ENCODE data around the gene ENOSF1.
"Not testable (repeated sequence)": the region's sequence is repeated elsewhere in the genome, so short reads cannot be mapped to it uniquely, and the experiment has no call there.

The ENOSF1 gene, protein sequence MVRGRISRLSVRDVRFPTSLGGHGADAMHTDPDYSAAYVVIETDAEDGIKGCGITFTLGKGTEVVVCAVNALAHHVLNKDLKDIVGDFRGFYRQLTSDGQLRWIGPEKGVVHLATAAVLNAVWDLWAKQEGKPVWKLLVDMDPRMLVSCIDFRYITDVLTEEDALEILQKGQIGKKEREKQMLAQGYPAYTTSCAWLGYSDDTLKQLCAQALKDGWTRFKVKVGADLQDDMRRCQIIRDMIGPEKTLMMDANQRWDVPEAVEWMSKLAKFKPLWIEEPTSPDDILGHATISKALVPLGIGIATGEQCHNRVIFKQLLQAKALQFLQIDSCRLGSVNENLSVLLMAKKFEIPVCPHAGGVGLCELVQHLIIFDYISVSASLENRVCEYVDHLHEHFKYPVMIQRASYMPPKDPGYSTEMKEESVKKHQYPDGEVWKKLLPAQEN

DNA sequence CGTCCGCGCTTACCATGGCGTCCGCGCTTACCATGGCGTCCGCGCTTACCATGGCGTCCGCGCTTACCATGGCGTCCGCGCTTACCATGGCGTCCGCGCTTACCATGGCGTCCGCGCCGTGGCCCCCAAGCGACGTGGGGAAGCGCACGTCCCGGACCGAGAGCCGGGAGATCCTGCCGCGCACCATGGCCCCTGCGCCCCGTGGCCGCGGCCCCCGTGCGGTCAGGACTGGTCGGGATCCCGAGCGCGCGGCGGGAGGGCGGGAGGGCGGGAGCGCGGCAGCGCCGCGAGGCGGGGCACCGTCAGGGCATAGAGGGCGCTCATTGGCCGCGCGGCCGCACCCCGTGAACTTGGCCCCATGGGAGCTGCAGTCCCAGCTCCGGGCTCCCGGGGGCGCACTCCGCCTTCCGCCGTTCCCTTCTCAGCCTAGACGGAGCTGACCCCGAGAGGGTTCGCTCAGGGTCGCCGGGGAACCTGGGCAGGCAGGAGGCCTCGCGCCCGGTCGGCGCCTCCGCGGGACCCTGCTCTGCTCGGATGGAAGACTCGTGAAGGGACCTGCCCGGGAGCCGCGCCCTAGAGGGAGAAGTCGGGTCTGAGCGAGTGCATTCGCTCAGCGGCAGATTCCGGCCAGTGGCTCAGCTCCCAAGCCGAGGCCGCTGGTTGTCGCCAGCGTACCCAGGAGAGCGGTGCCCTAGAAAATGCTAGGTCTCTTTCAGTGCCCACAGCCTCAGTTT, at the start of gene ENOSF1:
Gene ENOSF1, minus strand, starts transcription at position 230 of the 734 bp plus-strand sequence. Its CDS starts 43 bp downstream, at position 187.
- DNase-seq: peak; percentile 50 to 54

DNA sequence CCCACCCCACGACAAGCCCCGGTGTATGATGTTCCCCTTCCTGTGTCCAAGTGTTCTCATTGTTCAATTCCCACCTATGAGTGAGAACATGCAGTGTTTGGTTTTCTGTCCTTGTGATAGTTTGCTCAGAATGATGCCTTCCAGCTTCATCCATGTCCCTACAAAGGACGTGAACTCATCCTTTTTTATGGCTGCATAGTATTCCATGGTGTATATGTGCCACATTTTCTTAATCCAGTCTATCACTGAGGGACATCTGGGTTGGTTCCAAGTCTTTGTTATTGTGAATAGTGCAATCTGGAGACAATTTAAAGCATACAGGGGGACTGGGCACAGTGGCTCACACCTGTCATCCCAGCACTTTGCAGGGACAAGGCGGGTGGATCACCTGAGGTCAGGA, 47.4 kb upstream of the ENOSF1 start:
- DNase-seq: not testable (repeated sequence)

DNA sequence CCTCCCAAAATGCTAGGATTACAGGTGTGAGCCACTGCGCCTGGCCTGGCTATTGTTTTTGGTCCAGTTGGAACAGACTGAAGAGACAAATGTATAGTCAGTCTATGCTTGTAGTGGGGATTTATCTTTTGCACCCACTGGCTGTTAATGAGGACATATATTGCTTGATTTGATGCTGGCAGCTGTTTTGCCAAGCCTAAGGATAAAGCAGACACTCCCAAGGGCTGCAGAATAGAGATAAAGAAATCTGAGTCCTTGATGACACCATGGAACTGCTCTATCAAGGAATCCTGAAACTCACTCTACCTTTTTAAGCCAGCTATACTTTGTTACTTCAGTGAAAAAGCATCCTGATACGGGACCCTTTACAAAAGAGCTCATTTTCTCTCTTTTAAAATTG, 43.1 kb upstream of the ENOSF1 start:
- DNase-seq: no peak

DNA sequence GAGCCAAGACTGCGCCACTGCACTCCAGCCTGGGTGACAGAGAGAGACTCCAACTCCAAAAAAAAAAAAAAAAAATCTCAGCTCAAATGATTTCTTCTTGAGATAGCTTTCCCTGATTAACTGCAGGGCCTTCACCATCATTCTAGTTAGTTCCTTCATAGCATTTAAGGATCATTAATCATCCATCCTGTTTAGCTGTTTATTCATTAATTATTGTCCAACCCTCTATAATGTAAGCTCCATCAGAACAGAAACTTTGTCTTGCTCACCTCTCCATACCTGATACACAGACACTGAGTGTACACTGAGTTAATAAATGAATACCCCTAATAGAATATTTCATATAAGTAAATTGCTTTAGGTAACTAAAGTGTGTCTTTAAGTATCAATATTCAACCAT, 42.2 kb upstream of the ENOSF1 start:
- DNase-seq: no peak

DNA sequence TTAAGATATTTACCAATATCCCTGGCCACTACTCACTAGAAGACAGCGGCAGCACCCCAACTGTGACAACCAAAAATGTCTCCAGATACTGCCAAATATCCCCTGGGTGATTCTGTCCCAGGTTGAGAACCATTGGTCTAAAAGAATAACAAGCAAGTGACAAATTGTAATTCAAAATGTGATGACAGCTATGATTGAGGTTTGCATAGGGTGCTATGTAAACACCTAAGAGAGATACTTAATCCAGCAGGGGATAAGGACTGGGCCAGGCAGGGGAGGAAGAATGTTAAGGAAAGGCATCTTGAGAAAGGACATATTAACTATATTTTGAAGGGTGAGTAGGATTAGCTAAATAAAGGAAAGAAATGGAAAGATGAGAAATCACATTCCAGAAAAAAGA, 38.0 kb upstream of the ENOSF1 start:
- no peak for DNase-seq

DNA sequence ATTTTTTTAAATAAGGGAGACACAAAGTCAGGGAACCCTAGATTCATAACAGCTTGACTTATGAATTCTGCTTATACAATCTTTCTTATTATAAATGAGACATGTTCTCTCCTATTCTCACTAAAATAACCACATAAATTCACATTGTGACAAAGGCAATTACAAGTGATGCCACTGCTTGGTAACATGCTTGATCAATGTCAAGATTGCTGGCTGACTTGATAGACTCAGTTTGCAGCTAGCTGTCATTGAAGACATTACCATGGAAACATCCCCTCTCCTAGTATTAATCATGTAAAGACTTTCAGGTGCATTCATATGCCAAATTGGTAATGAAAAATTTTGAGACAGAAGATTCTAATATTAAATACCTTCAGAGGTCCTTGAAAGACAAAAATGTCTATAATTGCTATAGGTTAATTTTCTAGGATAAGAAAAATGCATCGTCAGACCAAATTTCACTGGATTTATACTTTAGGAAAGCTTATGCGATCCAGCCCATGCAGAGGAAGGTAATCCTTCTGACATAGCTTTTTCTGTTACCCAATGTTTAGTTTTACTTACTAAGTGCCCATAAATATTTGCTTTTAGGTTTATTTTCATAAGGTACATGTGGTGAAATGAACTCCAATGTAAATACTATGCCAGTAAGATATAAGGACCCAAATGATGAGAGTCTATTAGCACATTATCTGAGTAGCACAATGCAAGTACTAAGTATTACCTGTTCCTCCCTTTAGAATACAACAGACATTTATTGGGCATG, 32.6 kb upstream of the ENOSF1 start:
- DNase-seq: no peak

DNA sequence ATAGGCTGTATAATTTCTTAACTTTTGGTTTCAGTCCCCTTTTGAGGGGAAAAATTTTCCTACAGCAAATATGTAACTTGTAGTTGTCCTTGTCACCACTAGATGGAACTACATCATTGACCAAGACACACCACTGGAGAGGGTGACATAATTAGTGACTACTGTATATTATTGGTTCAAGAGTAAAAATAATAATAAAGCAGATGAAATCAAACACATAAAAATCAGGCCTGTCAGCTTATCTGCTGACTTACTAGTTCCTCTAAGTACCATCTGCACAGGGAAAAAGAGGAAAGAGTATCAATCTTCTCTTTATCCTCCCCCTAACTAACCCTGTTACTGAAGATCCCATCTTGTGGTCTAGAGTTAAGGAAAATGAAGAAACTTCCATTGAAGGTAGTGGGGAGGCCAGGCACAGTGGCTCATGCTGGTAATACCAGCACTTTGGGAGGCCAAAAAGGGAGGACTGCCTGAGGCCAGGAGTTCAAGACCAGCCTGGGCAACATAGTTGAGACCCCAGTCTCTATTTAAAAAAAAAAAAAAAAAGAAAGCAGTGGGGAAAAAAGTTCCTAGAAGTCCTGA, 29.6 kb upstream of the ENOSF1 start:
- DNase-seq: peak in 1 of 2 experiments; percentile 8

DNA sequence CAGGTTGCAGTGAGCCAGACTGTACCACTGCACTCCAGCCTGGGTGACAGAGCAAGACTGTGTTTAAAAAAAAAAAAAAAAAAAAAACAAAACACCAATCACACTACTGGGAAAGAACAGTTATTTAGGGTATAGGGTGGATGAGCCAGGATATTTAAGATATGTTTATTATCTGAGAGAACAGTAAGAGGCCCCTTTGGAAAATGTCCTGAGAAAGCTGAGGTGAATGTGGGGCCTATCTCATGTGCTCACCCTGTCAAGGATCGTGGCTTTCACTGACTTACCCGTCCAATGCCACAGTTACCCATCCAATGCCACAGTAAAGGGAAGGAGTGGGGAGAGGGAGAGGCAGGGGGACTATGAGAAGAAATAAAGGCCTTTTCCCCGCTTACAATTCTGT, 19.9 kb upstream of the ENOSF1 start:
- no peak for DNase-seq

DNA sequence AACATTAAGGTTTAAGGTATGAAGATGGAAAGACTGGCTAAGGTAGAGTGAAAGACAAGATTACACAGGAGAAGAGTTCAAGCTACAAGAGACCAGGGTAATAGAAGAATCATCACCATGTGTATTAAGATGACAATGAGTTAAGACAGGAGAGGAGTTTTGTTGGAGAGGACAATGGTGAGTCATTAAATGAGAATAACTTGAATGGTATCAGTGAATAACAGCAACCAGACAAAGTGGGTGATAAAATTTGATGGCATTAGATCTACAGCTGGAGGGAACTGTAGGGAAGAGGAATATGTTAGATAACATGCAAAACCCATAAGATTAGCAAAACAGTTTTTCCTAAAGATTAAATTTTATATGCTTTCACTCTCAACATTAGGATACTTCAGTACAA, 18.8 kb upstream of the ENOSF1 start:
- DNase-seq: no peak

DNA sequence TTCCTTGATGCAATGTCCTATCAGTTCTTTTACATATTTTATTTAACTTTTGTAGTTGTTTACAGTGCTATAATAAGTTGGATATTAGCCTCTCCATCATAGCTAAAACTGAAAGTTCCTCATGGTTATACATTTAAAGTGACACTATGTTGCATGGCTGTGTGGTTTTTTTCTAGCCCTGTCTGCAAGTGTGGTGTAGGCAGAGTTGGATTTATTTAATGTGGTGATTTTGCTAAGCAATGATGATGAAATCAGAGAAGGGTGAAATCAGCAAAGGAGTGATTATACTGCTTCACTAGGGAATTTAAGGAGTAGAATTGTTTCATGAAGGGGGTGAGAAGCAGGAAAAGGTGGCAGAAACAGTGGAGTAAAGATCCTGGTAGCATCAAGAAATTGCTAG, 18.3 kb upstream of the ENOSF1 start:
- DNase-seq: no peak

DNA sequence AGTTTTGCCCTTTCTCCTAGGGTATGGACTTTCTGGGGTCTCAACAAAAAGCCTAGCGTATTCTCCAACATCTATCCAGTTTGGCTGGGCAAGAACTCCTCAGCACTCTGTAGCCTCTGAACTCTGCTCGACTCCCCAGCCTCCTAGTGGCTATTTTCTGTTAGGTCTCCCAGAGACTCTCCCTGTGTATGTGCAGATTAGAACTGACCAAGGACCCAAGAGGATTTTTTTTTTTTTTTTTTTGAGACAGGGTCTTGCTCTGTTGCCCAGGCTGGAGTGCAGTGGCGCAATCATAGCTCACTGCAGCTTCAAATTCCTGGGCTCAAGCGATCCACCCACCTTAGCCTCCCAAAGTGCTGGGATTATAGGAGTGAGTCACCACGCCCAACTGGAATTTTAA, 17.7 kb upstream of the ENOSF1 start:
- DNase-seq: not testable (repeated sequence)

DNA sequence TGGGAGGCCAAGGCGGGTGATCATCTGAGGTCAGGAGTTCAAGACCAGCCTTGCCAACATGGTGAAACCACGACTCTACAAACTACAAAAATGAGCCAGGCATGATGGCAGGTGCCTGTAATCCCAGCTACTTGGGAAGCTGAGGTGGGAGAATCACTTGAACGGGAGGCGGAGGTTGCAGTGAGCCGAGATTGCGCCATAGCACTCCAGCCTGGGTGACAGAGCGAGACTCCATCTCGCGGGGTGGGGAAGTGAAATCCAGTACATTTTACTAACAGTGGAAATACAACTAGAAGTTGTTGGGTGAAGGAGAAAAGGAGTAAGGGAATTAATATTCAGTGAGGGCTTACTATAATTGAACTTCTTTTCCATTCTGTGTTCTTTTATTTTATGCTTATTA, 13.2 kb upstream of the ENOSF1 start:
- DNase-seq: no peak

DNA sequence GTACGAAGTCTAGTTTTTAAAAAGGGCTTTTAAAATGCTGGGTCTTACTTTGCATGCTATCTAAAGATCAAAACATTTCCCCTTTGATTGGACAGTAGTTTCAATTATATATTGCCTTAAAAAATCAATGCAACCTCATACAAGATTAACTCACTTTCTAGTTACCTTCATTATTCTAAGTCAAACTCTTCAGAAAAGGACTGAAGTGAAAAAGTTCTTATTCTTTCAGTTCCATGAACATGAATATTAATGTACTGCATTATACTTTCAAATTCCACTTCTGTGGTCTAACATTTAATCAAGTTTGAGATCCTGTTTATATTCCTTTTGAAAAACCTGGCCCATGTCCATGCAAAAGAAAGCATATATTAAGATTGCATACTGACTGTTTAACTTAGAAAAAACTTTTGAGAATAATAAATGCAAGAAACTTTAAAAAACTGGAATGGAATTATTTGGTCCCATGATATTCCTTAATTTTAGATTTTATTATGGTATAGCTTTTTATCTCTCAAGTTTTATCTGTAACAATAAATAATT, 11.2 kb upstream of the ENOSF1 start:
- DNase-seq: no peak

DNA sequence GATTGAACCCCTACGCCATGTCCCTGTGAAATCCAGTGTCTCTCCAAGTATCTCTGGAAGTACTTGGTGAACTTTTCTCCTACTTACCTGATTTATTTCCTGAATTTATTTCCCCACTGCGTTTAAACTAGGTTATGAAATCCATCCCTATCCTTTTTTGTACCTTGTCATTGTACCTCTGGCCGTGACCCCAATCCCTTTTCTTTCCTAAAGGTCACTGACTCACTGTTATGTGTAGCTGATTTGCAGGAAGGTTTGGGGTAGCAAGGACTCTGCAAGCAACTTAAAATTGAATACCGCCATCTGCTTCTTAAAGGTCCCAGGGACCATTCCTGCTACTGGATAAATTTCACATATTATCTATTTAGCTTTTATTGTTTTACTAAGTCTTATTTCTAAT, 4.6 kb upstream of the ENOSF1 start:
- no peak for DNase-seq

DNA sequence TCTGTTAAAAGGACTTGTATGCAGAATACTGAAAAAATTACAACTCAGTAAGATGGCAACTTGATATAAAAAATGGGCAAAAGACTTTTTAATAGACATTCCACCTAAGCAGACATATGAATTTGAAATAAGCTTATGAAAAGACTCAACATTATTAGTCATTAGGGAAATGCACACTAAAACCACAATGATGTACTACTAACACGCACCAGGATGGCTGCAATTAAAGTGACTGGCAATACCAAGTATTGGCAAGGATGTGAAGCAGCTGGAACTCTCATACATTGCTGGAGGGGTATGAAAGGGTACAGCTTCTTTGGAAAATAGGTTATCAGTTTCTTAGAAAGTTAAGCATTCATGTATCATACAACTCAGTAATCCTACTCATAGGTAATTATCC, 3.2 kb upstream of the ENOSF1 start:
- DNase-seq: no peak

DNA sequence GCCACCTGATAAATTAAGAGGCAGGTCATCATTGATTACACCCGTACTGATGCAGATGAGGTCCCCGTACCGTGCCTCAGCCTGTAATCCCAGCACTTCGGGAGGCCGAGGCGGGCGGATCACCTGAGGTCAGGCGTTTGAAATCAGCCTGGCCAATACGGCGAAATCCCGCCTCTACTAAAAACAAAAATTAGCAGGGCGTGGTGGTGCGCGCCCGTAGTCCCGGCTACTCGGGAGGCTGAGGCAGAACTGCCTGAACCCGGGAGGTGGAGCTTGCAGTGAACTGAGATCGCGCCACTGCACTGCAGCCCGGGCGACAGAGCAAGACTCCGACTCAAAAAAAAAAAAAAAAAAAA, 683 bp upstream of the ENOSF1 start:
- DNase-seq: no peak

DNA sequence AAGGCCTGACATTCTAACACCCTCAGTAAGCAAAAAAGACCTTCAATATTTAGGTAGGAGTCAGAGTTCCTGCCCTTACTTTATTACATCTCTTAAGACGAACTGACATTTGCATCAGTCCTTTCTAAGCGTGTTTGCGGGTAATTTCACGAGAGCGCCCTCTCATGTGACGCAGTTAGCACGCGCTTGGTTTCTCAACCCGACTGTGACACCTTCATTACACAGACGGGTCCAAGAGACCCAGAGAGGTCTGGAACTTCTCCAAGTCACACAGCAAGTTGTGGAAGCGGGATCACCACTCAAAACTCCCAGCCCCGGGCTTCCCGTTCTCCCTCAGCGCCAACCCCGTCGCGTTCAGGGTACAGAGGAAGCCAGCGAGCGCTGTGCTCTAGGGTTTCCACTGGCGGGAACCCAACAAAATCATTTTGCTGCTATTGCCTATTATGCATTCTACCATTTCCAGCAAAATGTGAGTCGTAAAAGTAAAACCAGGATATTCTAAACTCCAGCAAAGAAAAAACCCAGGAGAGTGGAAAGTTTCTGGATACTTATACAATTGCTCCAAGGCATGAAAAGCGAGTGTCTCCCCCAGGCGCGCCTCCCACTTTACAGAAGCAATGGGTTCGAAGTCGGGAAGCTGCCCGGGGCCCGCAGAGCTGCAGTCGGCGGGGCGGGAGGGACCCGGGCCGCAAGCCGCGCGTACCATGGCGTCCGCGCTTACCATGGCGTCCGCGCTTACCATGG, 601 bp downstream of the ENOSF1 start:
- DNase-seq: peak in 1 of 2 experiments; percentile 1

DNA sequence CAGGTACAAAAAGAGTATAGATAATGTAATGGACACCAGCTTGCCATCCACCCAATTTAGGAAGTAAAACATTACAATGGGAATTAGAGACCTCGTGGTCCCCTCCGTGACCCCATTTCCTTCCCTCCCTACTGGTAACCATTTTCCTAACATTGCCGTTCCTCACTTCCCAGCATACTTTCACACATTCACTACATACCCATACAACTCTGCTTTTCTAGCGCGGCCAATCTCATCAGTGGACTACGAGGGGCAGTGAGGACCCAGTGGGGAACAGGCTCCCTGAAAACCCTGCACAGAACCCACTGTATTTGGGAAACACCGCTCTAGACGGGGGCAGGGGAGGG, 1.1 kb downstream of the ENOSF1 start:
- DNase-seq: no peak

DNA sequence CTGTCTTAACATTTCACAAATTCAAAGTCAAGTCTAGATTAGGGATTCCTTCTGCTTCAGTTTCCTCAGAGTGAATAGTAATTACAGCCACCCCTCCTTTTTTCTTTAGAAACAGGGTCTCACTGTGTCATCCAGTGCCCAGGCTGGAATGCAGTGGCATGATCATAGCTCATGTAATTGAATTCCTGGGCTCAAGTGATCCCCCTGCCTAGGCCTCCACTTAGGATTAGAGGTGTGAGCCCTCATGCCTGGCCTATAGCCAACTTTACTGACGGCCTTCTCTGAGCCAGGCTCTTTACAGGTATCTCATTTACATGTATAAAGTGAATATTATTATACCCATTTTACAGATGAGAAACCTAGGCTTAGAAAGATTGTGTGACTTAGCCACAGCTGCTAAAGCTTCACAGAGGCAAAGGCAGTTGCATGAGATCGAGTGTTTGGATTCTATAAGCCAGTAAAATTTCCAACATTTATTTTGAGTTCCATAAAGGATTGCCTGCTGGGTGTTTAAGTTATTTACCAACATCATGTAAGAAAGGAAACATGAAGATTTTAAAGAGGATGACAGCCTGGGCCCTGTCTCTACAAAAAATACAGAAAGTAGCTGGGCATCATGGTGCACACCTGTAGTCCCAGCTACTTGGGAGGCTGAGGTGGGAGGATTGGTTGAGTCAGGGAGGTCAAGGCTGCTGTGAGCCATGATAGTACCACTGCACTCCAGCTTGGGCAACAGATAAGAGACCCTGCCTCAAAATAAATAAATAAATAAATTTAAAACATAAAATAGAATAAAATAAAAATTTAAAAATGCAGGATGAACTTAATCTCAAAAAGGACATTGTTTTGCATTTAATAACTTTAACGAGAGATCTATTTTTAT, 1.8 kb downstream of the ENOSF1 start:
- DNase-seq: no peak

DNA sequence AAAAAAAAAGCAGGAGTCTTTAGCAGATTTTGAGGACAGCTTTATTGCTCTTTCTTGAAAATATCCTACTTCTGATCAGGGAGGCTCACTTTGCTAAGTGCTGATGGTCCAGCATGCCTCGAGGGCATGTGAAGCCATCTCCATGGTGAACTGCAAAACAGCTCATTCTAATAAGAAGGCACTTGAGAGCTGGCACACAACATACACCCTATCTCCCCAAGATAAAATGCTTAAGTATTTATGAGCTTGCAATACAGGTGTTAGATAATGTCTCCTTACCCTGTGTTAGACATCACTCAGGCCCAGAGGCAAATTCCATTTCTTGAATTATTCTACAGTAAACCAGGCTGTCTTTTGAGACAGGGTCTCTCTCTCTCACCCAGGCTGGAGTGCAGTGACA, 2.7 kb downstream of the ENOSF1 start:
- DNase-seq: no peak

DNA sequence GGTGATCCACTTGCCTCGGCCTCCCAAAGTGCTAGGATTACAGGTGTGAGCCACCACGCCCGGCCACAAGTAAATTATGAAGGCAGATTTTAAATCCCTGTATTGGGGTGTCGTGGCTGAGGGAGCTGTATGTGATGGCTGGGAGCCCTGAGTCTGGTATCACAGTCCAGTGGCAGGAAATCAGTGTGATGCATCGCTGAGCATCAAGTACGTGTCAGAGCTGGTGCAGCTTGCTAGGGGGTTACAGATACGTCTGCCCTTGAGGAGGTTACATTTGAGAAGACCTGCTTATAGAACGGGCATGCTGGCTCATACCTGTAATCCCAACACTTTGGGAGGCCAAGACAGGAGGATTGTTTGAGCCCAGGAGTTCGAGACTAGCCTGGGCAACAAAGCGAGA, 4.3 kb downstream of the ENOSF1 start:
- DNase-seq: no peak

Data from NCI-H1930 (cell line).